ENCODE data around the gene CBX4. TPM values are rescaled to one million over a fixed set of nuclear protein-coding genes. Genes with fewer than 3 reads are reported as not detected.

CBX4 gene
- total RNA-seq, 1 experiment from 2014 or later = 3.3 TPM

- TF ChIP-seq, protein P1, sequence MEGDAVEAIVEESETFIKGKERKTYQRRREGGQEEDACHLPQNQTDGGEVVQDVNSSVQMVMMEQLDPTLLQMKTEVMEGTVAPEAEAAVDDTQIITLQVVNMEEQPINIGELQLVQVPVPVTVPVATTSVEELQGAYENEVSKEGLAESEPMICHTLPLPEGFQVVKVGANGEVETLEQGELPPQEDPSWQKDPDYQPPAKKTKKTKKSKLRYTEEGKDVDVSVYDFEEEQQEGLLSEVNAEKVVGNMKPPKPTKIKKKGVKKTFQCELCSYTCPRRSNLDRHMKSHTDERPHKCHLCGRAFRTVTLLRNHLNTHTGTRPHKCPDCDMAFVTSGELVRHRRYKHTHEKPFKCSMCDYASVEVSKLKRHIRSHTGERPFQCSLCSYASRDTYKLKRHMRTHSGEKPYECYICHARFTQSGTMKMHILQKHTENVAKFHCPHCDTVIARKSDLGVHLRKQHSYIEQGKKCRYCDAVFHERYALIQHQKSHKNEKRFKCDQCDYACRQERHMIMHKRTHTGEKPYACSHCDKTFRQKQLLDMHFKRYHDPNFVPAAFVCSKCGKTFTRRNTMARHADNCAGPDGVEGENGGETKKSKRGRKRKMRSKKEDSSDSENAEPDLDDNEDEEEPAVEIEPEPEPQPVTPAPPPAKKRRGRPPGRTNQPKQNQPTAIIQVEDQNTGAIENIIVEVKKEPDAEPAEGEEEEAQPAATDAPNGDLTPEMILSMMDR (IDR thresholded peaks at IDR 0.05) = peak; percentile 65
- no peak for TF ChIP-seq ARID4B (CRISPR knock-in tag; IDR thresholded peaks at IDR 0.05; ENCODE audit: borderline replicate concordance)
- no peak for TF ChIP-seq TCF7 (CRISPR knock-in tag; IDR thresholded peaks at IDR 0.05; ENCODE audit: low read depth)
- no peak for TF ChIP-seq SMAD3 (CRISPR knock-in tag; IDR thresholded peaks at IDR 0.05; ENCODE audit: borderline replicate concordance)
- peak; percentile 30; the same call in 1 of the 2 replicates for TF ChIP-seq MAX (CRISPR knock-in tag; IDR thresholded peaks at IDR 0.05)
- no peak for TF ChIP-seq ESRRA (CRISPR knock-in tag; IDR thresholded peaks at IDR 0.05; ENCODE audit: borderline replicate concordance)
- TF ChIP-seq HMGA2 (CRISPR knock-in tag; IDR thresholded peaks at IDR 0.05) = no peak
- TF ChIP-seq OVOL2 (CRISPR knock-in tag; IDR thresholded peaks at IDR 0.05; ENCODE audit: borderline replicate concordance) = no peak
- TF ChIP-seq, protein P2, sequence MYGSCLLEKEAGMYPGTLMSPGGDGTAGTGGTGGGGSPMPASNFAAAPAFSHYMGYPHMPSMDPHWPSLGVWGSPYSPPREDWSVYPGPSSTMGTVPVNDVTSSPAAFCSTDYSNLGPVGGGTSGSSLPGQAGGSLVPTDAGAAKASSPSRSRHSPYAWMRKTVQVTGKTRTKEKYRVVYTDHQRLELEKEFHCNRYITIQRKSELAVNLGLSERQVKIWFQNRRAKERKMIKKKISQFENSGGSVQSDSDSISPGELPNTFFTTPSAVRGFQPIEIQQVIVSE (CRISPR knock-in tag; IDR thresholded peaks at IDR 0.05; ENCODE audit: borderline replicate concordance) = no peak
- TF ChIP-seq NR1H2 (CRISPR knock-in tag; IDR thresholded peaks at IDR 0.05) = no peak
- TF ChIP-seq, protein P3, sequence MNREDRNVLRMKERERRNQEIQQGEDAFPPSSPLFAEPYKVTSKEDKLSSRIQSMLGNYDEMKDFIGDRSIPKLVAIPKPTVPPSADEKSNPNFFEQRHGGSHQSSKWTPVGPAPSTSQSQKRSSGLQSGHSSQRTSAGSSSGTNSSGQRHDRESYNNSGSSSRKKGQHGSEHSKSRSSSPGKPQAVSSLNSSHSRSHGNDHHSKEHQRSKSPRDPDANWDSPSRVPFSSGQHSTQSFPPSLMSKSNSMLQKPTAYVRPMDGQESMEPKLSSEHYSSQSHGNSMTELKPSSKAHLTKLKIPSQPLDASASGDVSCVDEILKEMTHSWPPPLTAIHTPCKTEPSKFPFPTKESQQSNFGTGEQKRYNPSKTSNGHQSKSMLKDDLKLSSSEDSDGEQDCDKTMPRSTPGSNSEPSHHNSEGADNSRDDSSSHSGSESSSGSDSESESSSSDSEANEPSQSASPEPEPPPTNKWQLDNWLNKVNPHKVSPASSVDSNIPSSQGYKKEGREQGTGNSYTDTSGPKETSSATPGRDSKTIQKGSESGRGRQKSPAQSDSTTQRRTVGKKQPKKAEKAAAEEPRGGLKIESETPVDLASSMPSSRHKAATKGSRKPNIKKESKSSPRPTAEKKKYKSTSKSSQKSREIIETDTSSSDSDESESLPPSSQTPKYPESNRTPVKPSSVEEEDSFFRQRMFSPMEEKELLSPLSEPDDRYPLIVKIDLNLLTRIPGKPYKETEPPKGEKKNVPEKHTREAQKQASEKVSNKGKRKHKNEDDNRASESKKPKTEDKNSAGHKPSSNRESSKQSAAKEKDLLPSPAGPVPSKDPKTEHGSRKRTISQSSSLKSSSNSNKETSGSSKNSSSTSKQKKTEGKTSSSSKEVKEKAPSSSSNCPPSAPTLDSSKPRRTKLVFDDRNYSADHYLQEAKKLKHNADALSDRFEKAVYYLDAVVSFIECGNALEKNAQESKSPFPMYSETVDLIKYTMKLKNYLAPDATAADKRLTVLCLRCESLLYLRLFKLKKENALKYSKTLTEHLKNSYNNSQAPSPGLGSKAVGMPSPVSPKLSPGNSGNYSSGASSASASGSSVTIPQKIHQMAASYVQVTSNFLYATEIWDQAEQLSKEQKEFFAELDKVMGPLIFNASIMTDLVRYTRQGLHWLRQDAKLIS (CRISPR knock-in tag; IDR thresholded peaks at IDR 0.05; ENCODE audit: borderline replicate concordance) = no peak
- no peak for TF ChIP-seq ZNF532 (CRISPR knock-in tag; IDR thresholded peaks at IDR 0.05; ENCODE audit: borderline replicate concordance)
- no peak for TF ChIP-seq RELA (CRISPR knock-in tag; IDR thresholded peaks at IDR 0.05; ENCODE audit: borderline replicate concordance)
- TF ChIP-seq NR2C2 (CRISPR knock-in tag; IDR thresholded peaks at IDR 0.05) = no peak
Measured at GRCh38 chr17:79789943-79790804, 49.1 kb downstream of the CBX4 start (continued).

All from WTC11 (cell line).